ENCODE results near the gene GREM1.

Gene GREM1

DNA sequence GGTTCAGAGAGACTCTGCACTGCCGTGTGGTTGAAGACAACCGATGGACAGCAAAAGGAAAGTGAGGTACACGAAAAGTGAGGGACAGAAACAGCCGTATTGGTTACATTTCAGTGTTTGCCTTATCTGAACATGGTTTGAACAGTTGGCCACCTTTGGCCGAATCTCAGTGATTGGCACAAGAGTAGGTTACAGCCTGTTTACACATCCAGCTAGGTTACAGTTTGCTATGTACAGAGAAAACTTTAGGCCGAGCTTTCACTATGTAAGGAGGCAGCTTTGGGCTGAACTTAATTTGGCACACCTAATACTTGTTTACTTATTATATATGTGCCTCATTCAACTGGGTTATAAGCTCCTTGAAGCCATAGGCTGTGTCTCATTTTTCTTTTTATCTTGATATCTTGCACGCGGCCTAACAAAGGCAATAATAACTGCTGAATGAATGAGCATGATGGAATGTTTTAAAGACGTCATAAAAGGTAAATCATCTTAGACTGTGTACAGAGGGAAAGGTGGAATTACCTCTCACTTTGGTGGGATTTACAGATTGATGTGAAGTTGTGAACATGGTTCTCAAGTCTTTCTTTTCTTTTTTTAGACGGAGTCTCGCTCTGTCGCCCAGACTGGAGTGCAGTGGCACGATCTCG, 17.2 kb upstream of the GREM1 start:
- Histone ChIP-seq H3K4me2 (ENCODE audit: low read length) (no peak overlapping the region), H2AFZ (ENCODE audit: low read length) (no peak overlapping the region), H3K4me1 (ENCODE audit: insufficient read depth, low read length, severe bottlenecking) (no peaks in the 10 kb centered on the region), H3K9ac (ENCODE audit: low read length) (no peak overlapping the region), H3K27me3 (ENCODE audit: insufficient read depth, low read length) (no peaks in the 10 kb centered on the region), H3F3A (ENCODE audit: insufficient read depth, low read length) (no peaks in the 10 kb centered on the region), H3K79me2 (ENCODE audit: insufficient read depth, low read length) (no peaks in the 10 kb centered on the region), H3K4me3 (ENCODE audit: low read depth, low read length, poor library complexity, severe bottlenecking) (no peak overlapping the region), H3K27ac (ENCODE audit: low read depth, low read length, poor library complexity, severe bottlenecking) (no peak overlapping the region), H3K9me2 (ENCODE audit: low read depth, low read length) (no peaks in the 10 kb centered on the region), H3K9me3 (ENCODE audit: low read length) (no peaks in the 10 kb centered on the region), H3K36me3 (ENCODE audit: insufficient read depth, low read length) (no peaks in the 10 kb centered on the region), H4K20me1 (ENCODE audit: insufficient read depth, low read length) (no peaks in the 10 kb centered on the region)
- no peak for TF ChIP-seq EZH2 (IDR thresholded peaks at IDR 0.05; ENCODE audit: borderline replicate concordance, low read length)

DNA sequence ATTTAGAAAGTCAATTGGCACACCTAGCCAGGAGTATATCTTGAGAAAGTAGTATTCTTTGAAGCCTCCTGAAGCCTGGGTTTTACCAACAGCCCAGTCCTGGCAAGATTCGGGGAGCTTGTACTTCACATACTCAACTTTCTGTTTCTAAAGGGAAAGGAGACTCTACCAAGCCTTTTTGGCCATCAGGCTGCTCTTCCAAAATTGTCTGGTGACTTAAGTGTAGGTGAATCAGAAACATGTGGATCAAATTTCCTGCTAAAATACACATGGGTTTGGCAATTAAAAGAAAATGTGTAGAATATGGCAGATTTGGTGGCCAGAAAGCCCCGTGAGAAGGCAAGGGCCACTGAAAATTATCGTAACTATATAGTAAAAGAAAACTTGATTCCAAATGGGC, 15.9 kb upstream of the GREM1 start:
- Histone ChIP-seq H4K20me1 (ENCODE audit: insufficient read depth, low read length) (no peaks in the 10 kb centered on the region), H3K27me3 (ENCODE audit: insufficient read depth, low read length) (no peaks in the 10 kb centered on the region), H3K36me3 (ENCODE audit: insufficient read depth, low read length) (no peaks in the 10 kb centered on the region), H3K27ac (ENCODE audit: low read depth, low read length, poor library complexity, severe bottlenecking) (no peak overlapping the region), H3K79me2 (ENCODE audit: insufficient read depth, low read length) (no peaks in the 10 kb centered on the region), H3K4me3 (ENCODE audit: low read depth, low read length, poor library complexity, severe bottlenecking) (no peak overlapping the region), H3K9ac (ENCODE audit: low read length) (no peak overlapping the region), H3K9me3 (ENCODE audit: low read length) (no peaks in the 10 kb centered on the region), H3F3A (ENCODE audit: insufficient read depth, low read length) (no peaks in the 10 kb centered on the region), H3K4me1 (ENCODE audit: insufficient read depth, low read length, severe bottlenecking) (no peaks in the 10 kb centered on the region), H2AFZ (ENCODE audit: low read length) (no peak overlapping the region), H3K9me2 (ENCODE audit: low read depth, low read length) (no peaks in the 10 kb centered on the region), H3K4me2 (ENCODE audit: low read length) (no peak overlapping the region)
- TF ChIP-seq, protein P1, sequence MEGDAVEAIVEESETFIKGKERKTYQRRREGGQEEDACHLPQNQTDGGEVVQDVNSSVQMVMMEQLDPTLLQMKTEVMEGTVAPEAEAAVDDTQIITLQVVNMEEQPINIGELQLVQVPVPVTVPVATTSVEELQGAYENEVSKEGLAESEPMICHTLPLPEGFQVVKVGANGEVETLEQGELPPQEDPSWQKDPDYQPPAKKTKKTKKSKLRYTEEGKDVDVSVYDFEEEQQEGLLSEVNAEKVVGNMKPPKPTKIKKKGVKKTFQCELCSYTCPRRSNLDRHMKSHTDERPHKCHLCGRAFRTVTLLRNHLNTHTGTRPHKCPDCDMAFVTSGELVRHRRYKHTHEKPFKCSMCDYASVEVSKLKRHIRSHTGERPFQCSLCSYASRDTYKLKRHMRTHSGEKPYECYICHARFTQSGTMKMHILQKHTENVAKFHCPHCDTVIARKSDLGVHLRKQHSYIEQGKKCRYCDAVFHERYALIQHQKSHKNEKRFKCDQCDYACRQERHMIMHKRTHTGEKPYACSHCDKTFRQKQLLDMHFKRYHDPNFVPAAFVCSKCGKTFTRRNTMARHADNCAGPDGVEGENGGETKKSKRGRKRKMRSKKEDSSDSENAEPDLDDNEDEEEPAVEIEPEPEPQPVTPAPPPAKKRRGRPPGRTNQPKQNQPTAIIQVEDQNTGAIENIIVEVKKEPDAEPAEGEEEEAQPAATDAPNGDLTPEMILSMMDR (IDR thresholded peaks at IDR 0.05; ENCODE audit: low read length), result no peak
- no peak for TF ChIP-seq EZH2 (IDR thresholded peaks at IDR 0.05; ENCODE audit: borderline replicate concordance, low read length)

DNA sequence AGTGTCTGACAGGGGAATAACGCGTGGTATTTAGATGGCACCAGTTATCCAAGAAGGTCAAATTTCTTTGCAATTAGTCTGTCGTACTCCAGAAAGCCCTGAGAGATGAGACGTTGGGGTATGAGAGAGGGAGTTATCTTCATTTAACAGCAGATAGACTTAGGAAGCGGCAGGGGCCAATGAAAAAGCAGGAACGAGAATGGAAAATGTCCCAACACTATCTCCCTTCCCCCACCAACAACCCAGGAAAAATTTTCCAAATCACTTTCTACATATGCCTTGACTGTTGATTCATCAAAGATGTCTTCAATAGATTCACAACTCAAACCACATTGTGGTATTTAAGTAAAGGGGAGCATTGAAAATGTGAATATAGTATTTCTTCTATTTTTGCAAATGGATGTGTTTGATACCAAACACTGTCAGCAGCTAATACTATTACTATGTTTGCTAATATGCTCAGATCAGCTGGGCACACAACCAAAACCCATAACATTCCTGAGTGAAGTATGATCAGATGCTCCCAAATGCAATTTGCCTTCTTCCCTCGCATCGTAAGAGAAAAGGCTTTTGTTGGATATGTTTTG, 13.3 kb upstream of the GREM1 start:
- Histone ChIP-seq H2AFZ (ENCODE audit: low read length) (no peak overlapping the region), H3K4me1 (ENCODE audit: insufficient read depth, low read length, severe bottlenecking) (no peaks in the 10 kb centered on the region), H3K79me2 (ENCODE audit: insufficient read depth, low read length) (no peaks in the 10 kb centered on the region), H3F3A (ENCODE audit: insufficient read depth, low read length) (no peaks in the 10 kb centered on the region), H3K9me2 (ENCODE audit: low read depth, low read length) (no peaks in the 10 kb centered on the region), H3K9me3 (ENCODE audit: low read length) (no peaks in the 10 kb centered on the region), H3K27me3 (ENCODE audit: insufficient read depth, low read length) (no peaks in the 10 kb centered on the region), H3K9ac (ENCODE audit: low read length) (no peak overlapping the region), H3K36me3 (ENCODE audit: insufficient read depth, low read length) (no peaks in the 10 kb centered on the region), H4K20me1 (ENCODE audit: insufficient read depth, low read length) (no peaks in the 10 kb centered on the region), H3K4me2 (ENCODE audit: low read length) (no peak overlapping the region), H3K4me3 (ENCODE audit: low read depth, low read length, poor library complexity, severe bottlenecking) (no peak overlapping the region), H3K27ac (ENCODE audit: low read depth, low read length, poor library complexity, severe bottlenecking) (no peak overlapping the region)
- no peak for TF ChIP-seq EZH2 (IDR thresholded peaks at IDR 0.05; ENCODE audit: borderline replicate concordance, low read length)
- TF ChIP-seq, protein P1 (IDR thresholded peaks at IDR 0.05; ENCODE audit: low read length), result no peak

DNA sequence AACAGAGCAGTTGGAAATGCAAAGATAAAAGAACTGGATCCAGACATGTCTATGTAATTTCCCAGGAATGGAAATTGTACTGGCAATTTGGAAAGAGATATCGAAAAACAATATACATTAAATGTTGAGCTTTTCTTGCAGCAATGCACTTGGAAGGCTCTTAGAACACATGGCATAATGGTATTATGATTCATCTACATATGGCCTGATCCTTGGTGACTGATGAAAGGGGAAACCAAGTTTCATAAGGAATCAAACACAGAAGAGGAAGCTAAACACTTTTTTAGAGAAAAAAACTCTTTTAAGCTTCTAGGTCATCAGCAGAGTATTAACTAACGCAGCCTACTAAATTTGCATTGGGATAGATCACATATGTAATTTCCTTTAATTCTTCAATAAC, 12.4 kb upstream of the GREM1 start:
- Histone ChIP-seq H3K27ac (ENCODE audit: low read depth, low read length, poor library complexity, severe bottlenecking) (no peak overlapping the region), H3K79me2 (ENCODE audit: insufficient read depth, low read length) (no peaks in the 10 kb centered on the region), H3F3A (ENCODE audit: insufficient read depth, low read length) (no peaks in the 10 kb centered on the region), H3K4me1 (ENCODE audit: insufficient read depth, low read length, severe bottlenecking) (no peaks in the 10 kb centered on the region), H3K9ac (ENCODE audit: low read length) (no peak overlapping the region), H2AFZ (ENCODE audit: low read length) (no peak overlapping the region; the same call in 1 of the 2 replicates), H3K9me3 (ENCODE audit: low read length) (no peaks in the 10 kb centered on the region), H4K20me1 (ENCODE audit: insufficient read depth, low read length) (no peaks in the 10 kb centered on the region), H3K36me3 (ENCODE audit: insufficient read depth, low read length) (no peaks in the 10 kb centered on the region), H3K27me3 (ENCODE audit: insufficient read depth, low read length) (no peaks in the 10 kb centered on the region), H3K9me2 (ENCODE audit: low read depth, low read length) (no peaks in the 10 kb centered on the region), H3K4me3 (ENCODE audit: low read depth, low read length, poor library complexity, severe bottlenecking) (no peak overlapping the region), H3K4me2 (ENCODE audit: low read length) (no peak overlapping the region)
- TF ChIP-seq, protein P1 (IDR thresholded peaks at IDR 0.05; ENCODE audit: low read length), result no peak
- TF ChIP-seq EZH2 (IDR thresholded peaks at IDR 0.05; ENCODE audit: borderline replicate concordance, low read length), result no peak
